BJ (cell line): Measurements from ENCODE around the gene AP5M1. TPM values are rescaled to one million over a fixed set of nuclear protein-coding genes. Genes with fewer than 3 reads are reported as not detected.
"Not testable (repeated sequence)": the region's sequence is repeated elsewhere in the genome, so short reads cannot be mapped to it uniquely, and the experiment has no call there.

ENCODE experiments used
- CTCF ChIA-PET: fragments of 350-600 bp; formaldehyde crosslinking; extraction: SDS; loops from one replicate; lab custom pipeline; 2021; ENCODE audit warnings: antibody characterized with exemption, inconsistent platforms; lab: Yijun Ruan, JAX
- POLR2A ChIA-PET: fragments of 300-600 bp; sonication (Branson Sonifier 250); formaldehyde crosslinking; extraction: SDS; loops from one replicate; lab custom pipeline; 2021; ENCODE audit warnings: antibody characterized with exemption; lab: Charles Lee
- DNase-seq: peaks from one replicate; pipeline ENCODE4 v3.0.0-alpha.2; 2011; ENCODE audit warnings: low read depth
- H3K27me3 ChIP-seq: 2 replicates; pipeline ENCODE4 v1.6.0; 2011; ENCODE audit warnings: low read length; ENCODE audit not compliant: control insufficient read depth, insufficient read depth
- H3K36me3 ChIP-seq: 2 replicates; pipeline ENCODE4 v1.5.1; 2011; ENCODE audit warnings: low read length; ENCODE audit not compliant: control insufficient read depth, insufficient read depth
- H3K4me3 ChIP-seq: 2 replicates; pipeline ENCODE4 v1.5.1; 2011; ENCODE audit warnings: low read depth, mild to moderate bottlenecking, control low read depth, low read length
- polyA minus RNA-seq: library from RNA; depleted of rRNA, polyadenylated mRNA; stranded (reverse); fragments of >200 nt; gene quantifications from 2 replicates; pipeline ENCODE4 v1.2.3, GENCODE V29; 2011; rRNA and poly(A)+ RNA removed
- polyA plus RNA-seq: library from polyadenylated mRNA; depleted of rRNA; stranded (reverse); fragments of >200 nt; gene quantifications from 2 replicates; pipeline ENCODE4 v1.2.3, GENCODE V29; 2011; rRNA removed
- TF ChIP-seq, protein P1 (sequence below): IDR thresholded peaks from 2 replicates; pipeline ENCODE4 v1.5.1; 2011; ENCODE audit warnings: low read depth, mild to moderate bottlenecking, control low read depth, inconsistent platforms, low read length, moderate library complexity; ENCODE audit not compliant: insufficient read depth

Gene AP5M1, protein sequence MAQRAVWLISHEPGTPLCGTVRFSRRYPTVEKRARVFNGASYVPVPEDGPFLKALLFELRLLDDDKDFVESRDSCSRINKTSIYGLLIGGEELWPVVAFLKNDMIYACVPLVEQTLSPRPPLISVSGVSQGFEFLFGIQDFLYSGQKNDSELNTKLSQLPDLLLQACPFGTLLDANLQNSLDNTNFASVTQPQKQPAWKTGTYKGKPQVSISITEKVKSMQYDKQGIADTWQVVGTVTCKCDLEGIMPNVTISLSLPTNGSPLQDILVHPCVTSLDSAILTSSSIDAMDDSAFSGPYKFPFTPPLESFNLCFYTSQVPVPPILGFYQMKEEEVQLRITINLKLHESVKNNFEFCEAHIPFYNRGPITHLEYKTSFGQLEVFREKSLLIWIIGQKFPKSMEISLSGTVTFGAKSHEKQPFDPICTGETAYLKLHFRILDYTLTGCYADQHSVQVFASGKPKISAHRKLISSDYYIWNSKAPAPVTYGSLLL
- polyA plus RNA-seq (17.9 and 36.1 TPM in 2 replicates), polyA minus RNA-seq (15.2 and 20.5 TPM in 2 replicates)

DNA sequence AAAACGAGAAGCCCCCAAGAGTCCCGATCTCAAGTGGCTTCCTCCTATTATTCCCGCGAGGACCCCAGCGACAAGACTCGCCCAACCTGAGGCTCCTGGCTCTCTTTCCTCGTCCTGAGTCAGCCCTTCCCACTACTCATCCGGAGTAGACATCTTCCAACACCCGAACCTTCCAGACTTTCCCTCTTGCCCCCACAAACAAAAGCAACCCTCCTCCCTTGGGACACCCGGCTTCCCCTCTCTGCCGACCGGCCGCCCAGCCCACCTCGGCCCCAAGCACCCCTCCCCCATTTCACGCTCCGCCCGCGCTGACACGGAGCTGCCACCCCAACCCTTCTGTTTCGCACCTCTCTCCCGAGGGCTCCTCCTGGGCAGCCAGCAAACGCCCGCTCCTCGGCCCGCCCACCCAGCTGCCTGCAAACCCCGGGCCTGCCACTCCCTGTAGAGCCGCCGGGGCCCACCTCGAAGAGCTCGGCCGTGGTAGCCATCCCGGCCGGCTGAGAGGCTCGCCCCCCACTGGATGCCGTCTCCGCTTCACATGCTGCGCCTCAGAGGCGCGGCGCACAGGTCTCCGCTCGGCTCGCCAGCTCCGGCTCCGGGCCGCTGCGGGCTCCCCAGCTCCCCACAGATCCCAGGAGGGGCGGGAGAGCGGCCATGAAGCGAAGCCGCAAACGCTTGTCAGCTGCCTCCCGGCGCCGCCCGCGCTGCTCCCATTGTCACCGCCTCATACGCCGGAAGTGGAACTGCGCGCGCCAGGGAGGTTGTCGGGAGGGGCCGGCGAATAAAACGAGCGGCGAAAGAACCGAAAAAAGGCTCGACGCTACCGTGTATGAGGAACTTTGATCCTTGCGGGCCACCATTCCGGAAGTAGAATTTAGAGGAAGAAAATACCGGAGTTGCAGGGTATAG is at the start of gene AP5M1, which contains the start of gene EXOC5:
AP5M1 (plus strand) TSS at position 811 of the 909 bp plus-strand sequence. CDS start 344 bp downstream, outside the sequence.
EXOC5 (minus strand) TSS at position 745 of the 909 bp plus-strand sequence; CDS start at position 488, 257 bp downstream.
- peak; percentile 60 for DNase-seq
- ChIA-PET POLR2A (interaction anchor here (0.9 kb wide), 1 partner anchor 689 kb away, joined by 4 read pairs; the partner anchor contains the start of gene TMEM260), CTCF (interaction anchor here (0.5 to 2.3 kb wide), 4 partner anchors 20 to 1610 kb away, joined by 3 to 6 read pairs (median 4); no protein-coding TSS in a partner anchor)
- TF ChIP-seq, protein P1, sequence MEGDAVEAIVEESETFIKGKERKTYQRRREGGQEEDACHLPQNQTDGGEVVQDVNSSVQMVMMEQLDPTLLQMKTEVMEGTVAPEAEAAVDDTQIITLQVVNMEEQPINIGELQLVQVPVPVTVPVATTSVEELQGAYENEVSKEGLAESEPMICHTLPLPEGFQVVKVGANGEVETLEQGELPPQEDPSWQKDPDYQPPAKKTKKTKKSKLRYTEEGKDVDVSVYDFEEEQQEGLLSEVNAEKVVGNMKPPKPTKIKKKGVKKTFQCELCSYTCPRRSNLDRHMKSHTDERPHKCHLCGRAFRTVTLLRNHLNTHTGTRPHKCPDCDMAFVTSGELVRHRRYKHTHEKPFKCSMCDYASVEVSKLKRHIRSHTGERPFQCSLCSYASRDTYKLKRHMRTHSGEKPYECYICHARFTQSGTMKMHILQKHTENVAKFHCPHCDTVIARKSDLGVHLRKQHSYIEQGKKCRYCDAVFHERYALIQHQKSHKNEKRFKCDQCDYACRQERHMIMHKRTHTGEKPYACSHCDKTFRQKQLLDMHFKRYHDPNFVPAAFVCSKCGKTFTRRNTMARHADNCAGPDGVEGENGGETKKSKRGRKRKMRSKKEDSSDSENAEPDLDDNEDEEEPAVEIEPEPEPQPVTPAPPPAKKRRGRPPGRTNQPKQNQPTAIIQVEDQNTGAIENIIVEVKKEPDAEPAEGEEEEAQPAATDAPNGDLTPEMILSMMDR = 0 out of 2 replicates have a peak, but pooled peaks have one; percentile 6
- peak within 1 kb of the TSS; percentile 93 for H3K4me3 ChIP-seq
- H3K27me3 ChIP-seq = no peaks in the 10 kb centered on the region
- no peaks in the 10 kb centered on the region for H3K36me3 ChIP-seq

DNA sequence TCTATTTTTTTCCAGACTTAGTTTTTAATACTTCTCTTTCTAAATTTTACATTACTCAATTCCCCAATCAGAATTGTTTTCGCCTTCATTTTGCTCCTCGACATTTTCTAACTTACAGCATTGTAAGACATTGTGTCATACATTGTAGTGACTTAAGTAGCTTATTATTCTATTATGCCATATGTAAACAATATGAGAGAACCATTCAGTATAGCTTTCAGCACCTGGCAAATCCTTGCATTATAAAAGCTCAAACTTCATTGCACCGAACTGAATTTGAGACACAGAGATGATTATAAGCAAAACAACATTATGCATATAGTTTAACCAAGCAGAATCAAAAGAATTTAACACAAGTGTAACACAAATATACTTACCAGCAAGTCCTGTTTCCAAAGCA is 46.8 kb upstream of the AP5M1 start:
- POLR2A ChIA-PET = no interaction called here
- CTCF ChIA-PET = no interaction called here
- Histone ChIP-seq H3K4me3 (no peak overlapping the region), H3K27me3 (no peaks in the 10 kb centered on the region), H3K36me3 (no peaks in the 10 kb centered on the region)
- TF ChIP-seq, protein P1 = no peak
- no peak for DNase-seq

DNA sequence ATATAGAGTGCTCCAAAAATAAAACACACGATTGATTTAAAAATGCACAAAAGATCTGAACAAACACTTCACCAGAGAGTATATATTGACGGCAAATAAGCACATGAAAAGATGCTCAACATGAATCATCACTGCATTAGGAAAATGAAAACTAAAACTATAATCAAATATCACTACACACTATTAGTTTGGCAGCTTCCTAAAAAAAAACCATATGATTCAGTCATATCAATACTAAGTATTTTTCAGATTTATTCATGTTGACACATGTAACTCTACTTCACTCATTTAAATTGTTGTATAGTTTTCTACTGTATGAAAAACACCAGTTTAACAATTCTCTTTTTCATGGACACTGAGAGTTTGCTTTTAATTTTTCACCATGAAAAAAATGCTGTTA is 41.7 kb upstream of the AP5M1 start:
- Histone ChIP-seq H3K27me3 (no peaks in the 10 kb centered on the region), H3K4me3 (no peak overlapping the region), H3K36me3 (no peaks in the 10 kb centered on the region)
- TF ChIP-seq, protein P1 = no peak
- CTCF ChIA-PET = no interaction called here
- no peak for DNase-seq
- POLR2A ChIA-PET = no interaction called here

DNA sequence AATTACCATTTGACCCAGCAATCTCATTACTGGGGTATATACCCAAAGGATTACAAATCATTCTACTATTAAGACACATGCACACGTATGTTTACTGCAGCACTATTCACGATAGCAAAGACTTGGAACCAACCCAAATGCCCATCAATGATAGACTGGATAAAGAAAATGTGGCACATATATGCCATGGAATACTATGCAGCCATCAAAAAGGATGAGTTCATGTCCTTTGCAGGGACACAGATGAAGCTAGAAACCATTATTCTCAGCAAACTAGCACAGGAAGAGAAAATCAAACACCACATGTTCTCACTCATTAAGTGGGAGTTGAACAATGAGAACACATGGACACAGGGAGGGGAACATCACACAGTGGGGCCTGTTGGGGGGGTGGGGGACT is 40.5 kb upstream of the AP5M1 start:
- POLR2A ChIA-PET, CTCF ChIA-PET, DNase-seq, H3K4me3 ChIP-seq, H3K36me3 ChIP-seq, H3K27me3 ChIP-seq: not testable (repeated sequence)

DNA sequence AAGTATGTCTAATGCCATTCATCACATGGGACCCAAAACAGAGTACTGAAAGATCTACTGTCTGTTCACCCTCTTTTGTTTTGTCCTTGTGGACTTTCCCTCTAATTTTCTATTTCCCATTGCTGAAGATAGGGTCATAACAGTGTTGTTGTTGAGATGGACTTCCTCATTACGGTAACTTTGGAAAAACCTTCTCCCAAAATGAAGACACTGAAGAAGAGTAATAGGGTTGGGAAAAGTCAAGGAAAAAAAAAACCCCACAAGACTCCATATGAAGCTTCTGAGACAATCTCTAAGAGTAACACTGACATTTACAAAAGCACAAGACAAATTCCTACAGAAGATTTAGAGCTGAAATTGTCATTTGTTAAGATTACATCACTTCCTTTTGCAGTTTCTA is 36.8 kb upstream of the AP5M1 start:
- CTCF ChIA-PET = interaction anchor here (1.5 kb wide), 1 partner anchor 13 kb away, joined by 4 read pairs; no protein-coding TSS in a partner anchor
- POLR2A ChIA-PET = no interaction called here
- no peaks in the 10 kb centered on the region for H3K27me3 ChIP-seq
- TF ChIP-seq, protein P1 = no peak
- no peak overlapping the region for H3K4me3 ChIP-seq
- DNase-seq = no peak
- peaks cover 1% of the 10 kb centered on the region; the same call in 1 of the 2 replicates for H3K36me3 ChIP-seq

DNA sequence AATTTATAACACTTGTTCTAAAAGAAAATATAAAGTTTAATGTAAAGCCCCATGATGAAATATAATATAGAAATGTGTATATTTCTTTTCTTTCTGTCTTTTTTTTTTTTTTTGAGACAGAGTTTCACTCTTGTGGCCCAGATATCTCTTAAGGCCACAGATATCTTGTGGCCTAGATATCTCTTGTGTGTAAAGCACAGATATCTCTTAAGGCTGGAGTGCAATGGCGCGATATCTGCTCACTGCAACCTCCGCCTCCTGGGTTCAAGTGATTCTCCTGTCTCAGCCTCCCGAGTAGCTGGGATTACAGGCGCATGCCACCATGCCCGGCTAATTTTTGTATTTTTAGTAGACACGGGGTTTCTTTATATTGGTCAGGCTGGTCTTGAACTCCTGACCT is 28.7 kb upstream of the AP5M1 start:
- H3K36me3 ChIP-seq, H3K27me3 ChIP-seq, DNase-seq, H3K4me3 ChIP-seq, POLR2A ChIA-PET: not testable (repeated sequence)
- CTCF ChIA-PET = interaction anchor here (0.6 to 1.6 kb wide), 2 partner anchors 14 to 20 kb away, joined by 4 to 5 read pairs; no protein-coding TSS in a partner anchor
